GM15510 (cell line): ENCODE measurements around the gene LUZP4.

Experiments
- POLR2A ChIP-seq: IDR thresholded peaks from 3 replicates; pipeline ENCODE4 v1.6.1; 2011; ENCODE audit warnings: borderline replicate concordance; ENCODE audit not compliant: insufficient read length; ENCODE audit errors: extremely low read depth

The LUZP4 gene

GRCh38 chrX:115289465-115289864 is at the start of gene LUZP4:
Gene LUZP4, plus strand, starts transcription at chrX:115289715. Its CDS starts 45 bp downstream, at chrX:115289760.
- TF ChIP-seq POLR2A = no peak

- no peak for TF ChIP-seq POLR2A
These were observed 37.9 kb upstream of the LUZP4 start for GRCh38 chrX:115251458-115252233.

GRCh38 chrX:115255003-115255402 is 34.5 kb upstream of the LUZP4 start:
- TF ChIP-seq POLR2A = no peak

- no peak for TF ChIP-seq POLR2A
These were observed 31.8 kb upstream of the LUZP4 start for GRCh38 chrX:115257711-115258110.

- TF ChIP-seq POLR2A = no peak
These were observed 30.2 kb upstream of the LUZP4 start for GRCh38 chrX:115259238-115259875.

- TF ChIP-seq POLR2A = no peak
These were observed 29.2 kb upstream of the LUZP4 start for GRCh38 chrX:115260330-115260729.

- no peak for TF ChIP-seq POLR2A
These were observed 28.4 kb upstream of the LUZP4 start for GRCh38 chrX:115261148-115261547.

GRCh38 chrX:115264009-115264408 is 25.5 kb upstream of the LUZP4 start:
- TF ChIP-seq POLR2A = no peak

- TF ChIP-seq POLR2A = no peak
These were observed 23.2 kb upstream of the LUZP4 start for GRCh38 chrX:115266300-115266699.

- no peak for TF ChIP-seq POLR2A
These were observed 21.1 kb upstream of the LUZP4 start for GRCh38 chrX:115268421-115268820.

- no peak for TF ChIP-seq POLR2A
These were observed 20.3 kb upstream of the LUZP4 start for GRCh38 chrX:115269051-115269683.

- TF ChIP-seq POLR2A = no peak
These were observed 4.6 kb upstream of the LUZP4 start for GRCh38 chrX:115284877-115285276.

- TF ChIP-seq POLR2A = no peak
These were observed 7.7 kb downstream of the LUZP4 start for GRCh38 chrX:115297189-115297588.

GRCh38 chrX:115311139-115311538 is 21.6 kb downstream of the LUZP4 start:
- TF ChIP-seq POLR2A = no peak

GRCh38 chrX:115311601-115312001 is 22.1 kb downstream of the LUZP4 start:
- no peak for TF ChIP-seq POLR2A
